Breast epithelium (tissue), 3 donors: Measurements from ENCODE around the gene F2R.

Experiments used
- POLR2A ChIP-seq: fragments of 450-650 bp; IDR thresholded peaks from one replicate; pipeline ENCODE4 v1.6.1; 2016; ENCODE audit warnings: antibody characterized with exemption, mild to moderate bottlenecking, moderate library complexity
- POLR2AphosphoS5 ChIP-seq, 3 donors: sonication (generic); formaldehyde crosslinking; IDR thresholded peaks; one replicate each; pipeline ENCODE4 v1.6.1; 2017; ENCODE audit warnings: antibody characterized with exemption in 3 of 3

DNA sequence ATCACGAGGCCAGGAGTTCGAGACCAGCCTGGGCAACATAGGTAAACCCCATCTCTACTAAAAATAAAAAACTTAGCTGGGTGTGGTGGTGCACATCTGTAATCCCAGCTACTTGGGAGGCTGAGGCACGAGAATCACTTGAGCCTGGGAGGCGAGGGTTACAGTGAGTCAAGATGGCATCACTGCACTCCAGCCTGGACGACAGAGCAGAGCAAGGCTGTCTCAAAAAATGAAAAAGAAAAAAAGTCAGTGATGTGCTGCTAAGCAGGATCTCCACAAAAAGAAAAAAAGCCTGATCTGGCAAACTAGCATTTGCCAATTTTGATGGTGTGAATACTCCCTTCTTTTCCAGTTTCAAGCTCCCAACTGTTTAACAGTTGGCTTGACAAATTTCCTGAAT, 21.9 kb downstream of the F2R start:
- TF ChIP-seq POLR2AphosphoS5 (IDR thresholded peaks at IDR 0.05) (no peak), POLR2A (no peak)
